Adipose tissue (tissue), 3 donors: ENCODE measurements around the gene S100A16. TPM values are rescaled to one million over a fixed set of nuclear protein-coding genes. Genes with fewer than 3 reads are reported as not detected.

ENCODE experiments used
- polyA plus RNA-seq, 3 donors: library from polyadenylated mRNA; stranded (reverse); fragments of 200-250 nt; gene quantifications; one replicate each; pipeline ENCODE4 v1.2.3, GENCODE V29; 2013
- donor health status: healthy with polysubstance abuse.
- donor health status: Bipolar disorder and iron deficiency.
- donor health status: healthy.

Gene S100A16
- polyA plus RNA-seq, 3 donors: 30.9 to 175 (median 160) TPM

Other genes with a start within 250 kb of the S100A16 start
- 100 to 1,000 TPM in 2 of 3 donors, 1 to 10 TPM in 1; 6.1 to 551 (median 150) TPM for gene S100A12, start 237.5 kb downstream of the S100A16 start, polyA plus RNA-seq
- 1,000 to 10,000 TPM in 2 of 3 donors, 10 to 100 TPM in 1; 51.8 to 2,570 (median 1,218) TPM for gene S100A8, start 222.1 kb downstream of the S100A16 start, polyA plus RNA-seq
- not detected for gene S100A7A, start 196.6 kb downstream of the S100A16 start, polyA plus RNA-seq
- gene S100A7, start 152.5 kb downstream of the S100A16 start, polyA plus RNA-seq: under 1 TPM in 1 of 3 donors, not detected in 2; 0.76 TPM
- 1,000 to 10,000 TPM in 2 of 3 donors, 100 to 1,000 TPM in 1; 125 to 3,055 (median 1,599) TPM for gene S100A6, start 77.1 kb downstream of the S100A16 start, polyA plus RNA-seq
- gene S100A5, start 72.2 kb downstream of the S100A16 start, polyA plus RNA-seq: under 1 TPM in 1 of 3 donors, not detected in 2; 0.90 TPM
- 1,000 to 10,000 TPM in 1 of 3 donors, 100 to 1,000 TPM in 1, 10 to 100 TPM in 1; 46.0 to 3,087 (median 447) TPM for gene S100A4, start 67.3 kb downstream of the S100A16 start, polyA plus RNA-seq
- gene S100A3, start 63.9 kb downstream of the S100A16 start, polyA plus RNA-seq: 1 to 10 TPM in 2 of 3 donors, under 1 TPM in 1; 0.37 to 7.2 (median 7.0) TPM
- gene S100A2, start 47.3 kb downstream of the S100A16 start, polyA plus RNA-seq: 1 to 10 TPM in 2 of 3 donors, under 1 TPM in 1; 0.52 to 4.4 (median 2.1) TPM
- gene S100A14, start 3.2 kb upstream of the S100A16 start, polyA plus RNA-seq: 10 to 100 TPM in 1 of 3 donors, 1 to 10 TPM in 2; 1.6 to 12.9 (median 9.7) TPM
- 100 to 1,000 TPM in 2 of 3 donors, 10 to 100 TPM in 1; 51.7 to 532 (median 205) TPM for gene S100A13, start 14.4 kb upstream of the S100A16 start, polyA plus RNA-seq
- 100 to 1,000 TPM in 1 of 3 donors, 10 to 100 TPM in 1, 1 to 10 TPM in 1; 6.7 to 100 (median 31.7) TPM for gene S100A1, start 15.3 kb upstream of the S100A16 start, polyA plus RNA-seq
- gene CHTOP, start 20.9 kb upstream of the S100A16 start, polyA plus RNA-seq: 10 to 100 TPM; 35.6 to 43.7 (median 40.3) TPM
- 10 to 100 TPM; 15.2 to 52.2 (median 49.1) TPM for gene SNAPIN, start 45.6 kb upstream of the S100A16 start, polyA plus RNA-seq
- gene ILF2, start 57.9 kb upstream of the S100A16 start, polyA plus RNA-seq: 100 to 1,000 TPM in 1 of 3 donors, 10 to 100 TPM in 2; 56.3 to 111 (median 89.5) TPM
- gene NPR1, start 65.6 kb upstream of the S100A16 start, polyA plus RNA-seq: 100 to 1,000 TPM in 1 of 3 donors, 10 to 100 TPM in 2; 14.9 to 176 (median 81.7) TPM
- gene INTS3, start 114.9 kb upstream of the S100A16 start, polyA plus RNA-seq: 10 to 100 TPM; 17.8 to 31.3 (median 28.0) TPM
- gene SLC27A3, start 162.3 kb upstream of the S100A16 start, polyA plus RNA-seq: 100 to 1,000 TPM in 1 of 3 donors, 10 to 100 TPM in 2; 22.2 to 111 (median 83.7) TPM